GM21619 (cell line): ENCODE data around the gene TMEM272.
A peak's percentile ranks its signal among the peaks of the same experiment; 100 is the strongest.

Experiments
- ATAC-seq: cut with Tn5 transposase; IDR thresholded peaks from one replicate; pipeline ENCODE4 v1.9.1; 2021; ENCODE audit not compliant: unreplicated experiment

The TMEM272 gene

DNA sequence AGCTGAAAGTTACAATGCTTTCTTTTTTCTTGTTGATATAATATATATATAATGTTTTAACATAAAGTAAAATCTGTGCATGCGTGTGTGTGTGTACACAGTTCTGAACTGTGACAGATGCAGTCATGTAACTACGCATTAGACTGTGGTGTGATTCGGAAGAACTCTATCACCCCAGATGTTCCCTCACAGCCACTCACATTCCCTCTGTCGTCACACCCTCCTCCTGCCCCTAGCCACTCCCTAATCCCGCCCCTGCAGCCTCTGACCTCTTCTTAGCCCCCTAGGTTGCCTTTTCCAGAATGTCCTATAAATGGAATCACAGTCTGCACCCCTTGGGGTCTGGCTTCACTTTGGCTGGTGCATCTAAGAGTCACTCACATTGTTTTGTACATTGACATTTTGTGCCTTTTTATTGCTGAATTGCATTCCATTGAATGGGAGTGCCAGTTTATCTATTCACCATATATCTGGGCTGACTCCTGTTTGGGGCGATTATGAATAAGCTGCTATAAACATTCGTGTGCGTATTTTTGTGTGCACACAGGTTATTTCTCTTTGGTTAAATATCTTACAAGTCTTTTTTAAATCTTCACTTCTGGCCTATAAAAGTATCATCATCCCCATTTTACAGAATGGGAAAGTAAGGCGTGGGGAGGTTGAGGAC, 61.4 kb downstream of the TMEM272 start:
- ATAC-seq, result no peak

DNA sequence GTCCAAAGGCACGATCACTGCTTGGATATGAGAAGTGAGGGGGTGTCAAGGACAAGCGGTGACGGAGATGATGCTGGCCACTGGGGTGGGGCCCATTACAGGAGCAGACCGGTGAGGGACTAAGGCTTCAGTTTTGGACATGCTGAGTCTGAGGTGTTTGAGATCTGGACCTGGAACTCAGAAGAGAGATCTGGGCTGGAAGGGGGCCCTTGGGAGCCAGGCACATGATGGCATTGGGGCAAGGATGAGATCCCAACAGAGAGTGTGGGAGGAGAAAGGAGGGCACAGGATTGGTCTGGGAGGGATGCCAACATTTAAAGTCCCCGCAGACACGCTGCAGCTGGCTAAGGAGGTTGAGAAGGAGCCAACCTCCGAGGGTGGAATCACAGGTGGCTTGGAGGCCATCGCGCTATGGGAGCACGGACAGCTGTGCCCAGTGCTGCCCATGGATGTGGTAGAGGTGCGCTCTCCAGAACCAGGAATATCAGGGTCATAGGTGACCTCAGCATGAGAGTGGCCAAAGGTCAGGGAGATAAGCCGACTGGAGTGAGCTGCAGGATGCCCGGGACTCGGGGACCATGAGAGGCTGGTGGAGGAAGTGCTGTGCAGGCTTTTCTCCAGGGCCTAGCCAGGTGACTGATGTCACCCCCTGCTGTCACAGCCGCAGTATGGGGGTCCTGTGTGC, 62.8 kb downstream of the TMEM272 start:
- ATAC-seq, result no peak

DNA sequence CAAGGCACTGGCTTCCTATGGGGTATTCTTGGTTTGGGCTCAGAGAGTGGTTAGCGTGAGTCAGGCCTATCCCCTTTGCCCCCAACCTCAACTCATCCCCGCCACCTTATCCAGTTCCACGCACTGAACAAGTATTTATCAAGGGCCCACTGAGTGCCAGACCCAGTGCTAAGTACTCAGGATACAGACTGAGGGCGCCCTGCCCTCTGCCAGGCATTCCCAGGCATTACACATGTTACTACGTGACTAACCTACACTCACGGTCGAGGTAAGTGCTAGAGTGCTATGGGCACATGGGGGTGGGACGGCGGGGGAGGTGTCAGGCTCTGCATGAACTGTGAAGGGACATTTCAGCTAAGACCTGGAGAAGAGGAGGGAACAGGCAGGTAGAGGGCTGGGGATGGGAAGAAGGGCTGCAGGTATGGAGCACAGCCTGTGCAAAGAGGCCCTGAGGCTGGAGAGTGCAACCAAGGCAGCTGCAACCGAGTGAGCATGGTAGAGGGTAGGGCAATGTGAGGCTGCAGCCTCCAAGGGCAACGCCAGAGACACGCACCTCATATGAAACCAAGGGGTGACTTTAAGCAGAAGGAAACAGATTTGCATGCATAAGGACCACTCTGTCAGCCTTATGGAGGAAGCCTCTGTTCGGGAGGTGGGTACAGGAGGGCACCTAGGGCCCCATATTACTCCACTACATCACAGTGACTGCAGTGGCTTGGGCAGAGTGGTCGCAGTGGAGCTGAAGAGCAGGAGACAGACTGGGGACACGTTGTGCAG, 63.5 kb downstream of the TMEM272 start:
- no peak for ATAC-seq

GRCh38 chr13:51780099-51780498, 64.9 kb downstream of the TMEM272 start:
- no peak for ATAC-seq

- ATAC-seq, result no peak
These were observed 66.6 kb downstream of the TMEM272 start for GRCh38 chr13:51778392-51778791.

- ATAC-seq, result no peak
These were observed 67.1 kb downstream of the TMEM272 start for GRCh38 chr13:51777921-51778320.

- ATAC-seq, result no peak
These were observed 68.8 kb downstream of the TMEM272 start for GRCh38 chr13:51776179-51776578.

GRCh38 chr13:51773515-51773914, 71.5 kb downstream of the TMEM272 start:
- ATAC-seq, result no peak

DNA sequence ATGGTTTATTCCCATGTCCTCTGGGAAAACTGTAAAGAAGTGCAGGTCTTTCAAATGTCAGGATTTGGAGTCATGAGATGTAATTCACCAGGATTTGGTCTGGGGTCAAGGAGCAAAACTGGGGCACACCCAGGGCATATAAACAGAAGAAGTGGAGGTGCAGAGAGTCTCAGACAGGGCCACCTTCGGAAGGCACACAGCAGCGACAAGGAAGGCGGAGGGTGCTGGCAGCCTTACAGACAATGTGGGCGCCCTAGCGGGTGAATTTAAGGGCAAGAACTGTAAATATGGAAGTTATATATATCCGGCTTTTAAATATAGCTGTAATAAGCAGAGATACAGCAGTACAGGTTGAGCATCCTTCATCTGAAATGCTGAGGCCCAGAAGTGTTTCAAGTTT, 72.2 kb downstream of the TMEM272 start:
- ATAC-seq, result no peak

GRCh38 chr13:51772105-51772455, 72.9 kb downstream of the TMEM272 start:
- ATAC-seq, result no peak

DNA sequence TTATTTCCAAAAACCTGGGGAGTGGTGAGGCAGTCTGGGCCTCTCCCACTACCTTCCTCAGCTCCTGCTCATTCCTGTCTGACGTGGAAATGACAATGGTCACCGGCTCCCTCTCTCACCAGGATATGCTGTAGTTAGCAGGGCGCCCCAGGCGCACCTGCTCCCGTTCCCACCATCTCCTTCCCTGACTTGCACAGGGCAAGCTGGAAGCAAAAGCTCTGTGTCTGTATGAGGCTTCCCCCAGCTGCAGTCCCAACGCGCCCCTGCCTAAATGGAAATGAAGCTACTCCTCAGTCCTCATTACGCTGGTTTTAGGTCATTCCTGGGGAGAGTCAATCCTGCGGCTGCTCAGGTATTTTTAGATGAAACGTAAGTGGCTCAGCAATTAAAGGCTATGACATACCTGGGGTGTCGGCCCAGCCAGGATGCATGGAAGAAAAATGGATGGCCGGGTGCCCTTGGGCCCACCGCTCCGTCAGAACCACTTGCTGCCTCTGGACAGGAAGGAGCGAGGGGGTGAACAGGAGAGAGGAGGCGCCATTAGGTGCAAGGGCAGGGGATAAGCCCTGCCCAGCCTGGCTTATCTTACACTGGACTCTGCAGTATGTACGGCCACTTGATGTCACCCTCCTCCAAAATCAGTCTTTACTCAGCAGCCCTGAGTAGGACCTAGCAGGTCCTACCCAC, 73.4 kb downstream of the TMEM272 start:
- no peak for ATAC-seq

GRCh38 chr13:51770681-51771417, 74.1 kb downstream of the TMEM272 start:
- no peak for ATAC-seq

GRCh38 chr13:51770160-51770559, 74.8 kb downstream of the TMEM272 start:
- ATAC-seq, result no peak

DNA sequence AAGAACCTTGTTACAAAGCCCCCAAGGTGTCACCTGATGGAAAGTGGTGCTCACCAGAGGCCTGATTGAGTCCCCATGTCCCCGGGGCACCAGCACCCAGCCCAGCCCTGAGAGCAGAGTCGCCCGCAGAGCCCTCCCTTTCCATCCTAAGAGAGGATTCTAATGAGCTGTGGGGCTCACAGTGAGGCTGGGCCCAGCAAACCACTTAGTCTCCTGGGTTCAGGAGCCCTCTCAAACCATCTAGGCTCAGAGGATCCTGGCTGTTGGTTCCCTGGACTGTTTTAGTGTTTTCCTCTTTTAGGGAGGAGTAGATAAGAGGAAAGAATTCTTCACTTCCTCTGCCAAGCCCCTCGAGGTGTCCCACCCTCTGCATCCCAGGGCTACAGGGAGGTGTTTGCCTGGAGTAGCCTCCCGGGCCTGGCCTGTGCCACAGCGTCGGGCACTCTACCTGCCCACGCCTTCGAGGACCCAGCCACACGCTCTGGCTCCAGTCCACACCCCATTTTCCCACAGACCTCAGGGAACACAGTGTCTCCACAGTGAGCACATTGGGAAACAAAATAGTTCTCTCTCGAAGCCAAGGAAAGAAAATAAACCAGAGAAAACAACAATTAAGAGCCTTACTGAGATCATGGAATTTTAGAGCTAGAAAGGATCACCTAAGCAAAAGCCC, 75.4 kb downstream of the TMEM272 start:
- no peak for ATAC-seq

- ATAC-seq, result no peak
These were observed 76.0 kb downstream of the TMEM272 start for GRCh38 chr13:51768976-51769375.

GRCh38 chr13:51768378-51768921, 76.5 kb downstream of the TMEM272 start:
- ATAC-seq, result no peak

DNA sequence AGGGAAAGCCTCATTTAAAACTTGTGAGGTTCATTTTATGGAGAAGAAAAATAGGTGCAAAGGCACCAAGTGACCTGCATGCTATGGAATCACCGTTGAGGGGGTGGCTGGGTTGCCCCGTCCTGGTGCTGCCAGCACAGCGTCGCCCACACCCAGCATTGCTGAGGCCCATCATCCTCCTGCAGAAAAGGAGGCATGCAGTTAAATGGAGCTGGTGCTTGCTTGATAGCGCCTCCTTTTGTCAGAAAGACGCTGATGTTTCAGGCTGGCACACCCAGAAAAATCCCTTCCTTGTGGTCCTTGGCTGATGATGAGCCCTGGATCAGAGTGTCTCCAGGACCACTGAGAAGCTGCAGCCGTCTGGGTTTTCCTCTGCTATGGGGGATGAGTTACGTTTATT, 77.9 kb downstream of the TMEM272 start:
- ATAC-seq, result no peak

- peak; percentile 1 for ATAC-seq
These were observed 79.8 kb downstream of the TMEM272 start for GRCh38 chr13:51765142-51765515.

DNA sequence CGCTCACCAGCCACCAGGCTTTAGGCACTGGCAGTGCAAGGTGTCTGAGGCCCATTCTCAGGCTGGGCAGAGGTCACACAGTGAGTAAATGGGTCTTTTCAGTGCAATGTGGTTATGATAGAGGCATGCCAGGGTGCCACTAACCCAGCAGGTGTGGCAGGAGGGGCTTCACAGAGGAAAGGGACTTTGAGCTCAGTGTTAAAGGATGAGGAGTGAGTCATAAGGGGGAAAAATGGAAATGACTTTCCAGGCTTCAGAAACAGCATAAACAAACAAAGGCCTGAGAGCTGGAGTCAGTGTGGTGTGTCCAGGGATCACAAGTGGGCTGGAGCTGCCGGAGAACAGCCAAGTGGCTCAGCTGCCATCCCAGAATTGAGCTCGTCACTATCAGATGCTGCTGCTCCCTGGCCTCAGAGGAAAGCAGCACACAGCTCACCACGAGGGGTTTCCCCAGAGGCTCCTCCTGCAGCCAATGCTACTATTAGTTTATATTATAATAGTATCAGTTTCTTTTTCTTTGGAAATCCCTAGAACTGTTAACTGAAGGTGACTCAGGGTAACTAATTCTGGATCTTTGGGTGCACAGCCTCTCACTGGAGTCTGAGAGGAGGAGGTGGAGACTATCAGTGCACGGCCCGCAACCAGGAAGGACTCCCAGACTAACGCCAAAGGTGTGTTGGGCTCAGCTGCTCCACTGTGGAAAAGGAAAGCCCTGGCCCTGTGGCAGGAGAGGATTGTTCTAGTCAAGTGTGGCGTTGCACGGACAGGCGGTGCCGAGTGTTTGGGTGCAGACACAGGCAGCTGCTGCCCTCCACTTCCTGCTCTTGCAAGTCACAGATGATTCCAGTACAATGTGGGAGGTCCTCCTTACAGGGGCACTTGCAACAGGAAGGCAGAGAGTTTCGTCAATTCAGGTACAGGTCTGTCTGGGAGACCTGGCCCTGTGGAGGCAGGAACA, 80.5 kb downstream of the TMEM272 start:
- ATAC-seq, result peak; percentile 82
